Esophagus muscularis mucosa (tissue), 3 donors: ENCODE results near the gene HIF1A.

Source experiments
- POLR2AphosphoS5 ChIP-seq, 2 donors: sonication (generic); formaldehyde crosslinking; IDR thresholded peaks; one replicate each; pipeline ENCODE4 v1.6.1; 2017; ENCODE audit warnings: antibody characterized with exemption in 2 of 2
- TF ChIP-seq, protein P1 (sequence below), 3 experiments: fragments of 200-600 bp in 2 of 3; fragments of 450-650 bp in 1 of 3; sonication (generic) in 2 of 3; IDR thresholded peaks; one replicate each; pipeline ENCODE4 v1.5.1; 2017 to 2019; ENCODE audit warnings: antibody characterized with exemption in 3 of 3, mild to moderate bottlenecking in 2 of 3, moderate library complexity in 1 of 3

DNA sequence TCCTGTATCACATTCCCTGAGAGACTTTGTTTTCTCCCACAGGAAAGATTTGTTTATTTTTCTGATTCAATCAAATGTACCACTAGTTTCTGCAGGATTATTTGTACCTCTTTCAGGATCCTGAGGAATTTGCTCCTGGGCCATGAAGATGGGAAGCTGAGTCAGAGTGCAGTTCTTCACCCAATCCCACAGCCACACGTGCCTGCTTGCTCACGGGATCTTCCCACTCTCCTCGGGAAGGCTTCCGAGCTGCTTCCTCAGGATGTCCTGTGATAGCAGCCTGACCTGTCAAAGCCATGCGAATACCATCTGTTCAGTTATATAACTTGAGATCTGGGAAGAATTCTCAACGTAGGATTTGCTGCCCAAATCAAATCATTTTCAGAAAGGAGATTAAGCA is 41.8 kb upstream of the HIF1A start:
- TF ChIP-seq, protein P1, sequence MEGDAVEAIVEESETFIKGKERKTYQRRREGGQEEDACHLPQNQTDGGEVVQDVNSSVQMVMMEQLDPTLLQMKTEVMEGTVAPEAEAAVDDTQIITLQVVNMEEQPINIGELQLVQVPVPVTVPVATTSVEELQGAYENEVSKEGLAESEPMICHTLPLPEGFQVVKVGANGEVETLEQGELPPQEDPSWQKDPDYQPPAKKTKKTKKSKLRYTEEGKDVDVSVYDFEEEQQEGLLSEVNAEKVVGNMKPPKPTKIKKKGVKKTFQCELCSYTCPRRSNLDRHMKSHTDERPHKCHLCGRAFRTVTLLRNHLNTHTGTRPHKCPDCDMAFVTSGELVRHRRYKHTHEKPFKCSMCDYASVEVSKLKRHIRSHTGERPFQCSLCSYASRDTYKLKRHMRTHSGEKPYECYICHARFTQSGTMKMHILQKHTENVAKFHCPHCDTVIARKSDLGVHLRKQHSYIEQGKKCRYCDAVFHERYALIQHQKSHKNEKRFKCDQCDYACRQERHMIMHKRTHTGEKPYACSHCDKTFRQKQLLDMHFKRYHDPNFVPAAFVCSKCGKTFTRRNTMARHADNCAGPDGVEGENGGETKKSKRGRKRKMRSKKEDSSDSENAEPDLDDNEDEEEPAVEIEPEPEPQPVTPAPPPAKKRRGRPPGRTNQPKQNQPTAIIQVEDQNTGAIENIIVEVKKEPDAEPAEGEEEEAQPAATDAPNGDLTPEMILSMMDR (IDR thresholded peaks at IDR 0.05), result no peak
- peak; percentile 17 to 69 for TF ChIP-seq POLR2AphosphoS5 (IDR thresholded peaks at IDR 0.05)
